ENCODE results near the gene SPDEF.

DNA sequence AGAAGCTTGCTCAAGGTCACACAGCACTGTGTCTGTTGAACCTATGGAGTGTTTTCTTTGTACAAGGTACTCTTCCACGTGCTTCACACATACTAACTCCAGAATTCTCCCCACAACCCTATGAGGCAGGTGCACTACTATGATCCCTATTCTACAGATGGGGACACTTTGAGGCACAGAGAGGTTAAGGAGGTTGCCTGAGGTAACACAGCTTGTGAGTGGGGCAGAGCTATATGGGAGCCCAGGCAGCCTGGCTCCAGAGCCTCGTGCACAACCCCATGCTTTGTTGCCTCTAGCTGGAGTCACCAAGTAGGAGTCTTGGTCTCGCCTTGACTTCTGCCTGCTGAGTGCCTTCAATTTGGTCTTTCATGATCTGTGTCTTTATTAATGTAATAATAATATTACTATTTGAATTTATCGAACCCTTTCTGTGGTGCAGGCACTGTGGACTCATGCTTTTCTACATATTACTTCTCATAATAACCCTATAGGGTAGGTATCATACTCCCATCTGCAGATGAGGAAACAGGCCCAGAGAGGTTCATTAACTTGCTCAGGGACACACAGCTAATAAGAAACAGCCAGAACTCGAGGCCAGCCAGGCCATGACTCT is 13.3 kb upstream of the SPDEF start:
- TF ChIP-seq, protein P1, sequence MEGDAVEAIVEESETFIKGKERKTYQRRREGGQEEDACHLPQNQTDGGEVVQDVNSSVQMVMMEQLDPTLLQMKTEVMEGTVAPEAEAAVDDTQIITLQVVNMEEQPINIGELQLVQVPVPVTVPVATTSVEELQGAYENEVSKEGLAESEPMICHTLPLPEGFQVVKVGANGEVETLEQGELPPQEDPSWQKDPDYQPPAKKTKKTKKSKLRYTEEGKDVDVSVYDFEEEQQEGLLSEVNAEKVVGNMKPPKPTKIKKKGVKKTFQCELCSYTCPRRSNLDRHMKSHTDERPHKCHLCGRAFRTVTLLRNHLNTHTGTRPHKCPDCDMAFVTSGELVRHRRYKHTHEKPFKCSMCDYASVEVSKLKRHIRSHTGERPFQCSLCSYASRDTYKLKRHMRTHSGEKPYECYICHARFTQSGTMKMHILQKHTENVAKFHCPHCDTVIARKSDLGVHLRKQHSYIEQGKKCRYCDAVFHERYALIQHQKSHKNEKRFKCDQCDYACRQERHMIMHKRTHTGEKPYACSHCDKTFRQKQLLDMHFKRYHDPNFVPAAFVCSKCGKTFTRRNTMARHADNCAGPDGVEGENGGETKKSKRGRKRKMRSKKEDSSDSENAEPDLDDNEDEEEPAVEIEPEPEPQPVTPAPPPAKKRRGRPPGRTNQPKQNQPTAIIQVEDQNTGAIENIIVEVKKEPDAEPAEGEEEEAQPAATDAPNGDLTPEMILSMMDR (IDR thresholded peaks at IDR 0.05), result no peak
- no peak for TF ChIP-seq POLR2A (IDR thresholded peaks at IDR 0.05)

Measured in body of pancreas (tissue), 4 donors.